PC-3 (cell line): Measurements from ENCODE around the gene DYNC1LI2. TPM values are rescaled to one million over a fixed set of nuclear protein-coding genes. Genes with fewer than 3 reads are reported as not detected.

ENCODE experiments used
- ATAC-seq: fragments of 200-7000 bp; cut with Tn5 transposase; 2 replicates; pipeline ENCODE4 v1.9.1; 2020; ENCODE audit warnings: mild to moderate bottlenecking, moderate library complexity
- BruUV-seq: library from RNA; stranded (reverse); fragments of 400-500 nt; replicated peaks from 2 replicates; lab custom pipeline; 2021; lab: Mats Ljungman, UMichigan
- CTCF ChIA-PET: fragments of 300-600 bp; sonication (Branson Sonifier 250); formaldehyde crosslinking; loops from one replicate; lab custom pipeline; 2022; ENCODE audit warnings: antibody characterized with exemption; lab: Charles Lee
- POLR2A ChIA-PET: fragments of 300-600 bp; sonication (Branson Sonifier 250); formaldehyde crosslinking; loops from one replicate; lab custom pipeline; 2022; ENCODE audit warnings: antibody characterized with exemption; ENCODE audit not compliant: unreplicated experiment; lab: Charles Lee
- DNase-seq: peaks from one replicate; pipeline ENCODE4 v3.0.0-alpha.2; 2015
- H2AFZ ChIP-seq: fragments of 300-600 bp; sonication (generic); 2 replicates; pipeline ENCODE4 v1.6.0; 2016; ENCODE audit warnings: antibody characterized with exemption, low read length
- H3F3A ChIP-seq: fragments of 300-600 bp; sonication (generic); one replicate; pipeline ENCODE4 v1.6.0; 2017; ENCODE audit warnings: antibody characterized with exemption, low read length, control low read depth, mild to moderate bottlenecking; ENCODE audit not compliant: unreplicated experiment
- H3K27ac ChIP-seq: fragments of 300-600 bp; sonication (generic); 2 replicates; pipeline ENCODE4 v1.5.1; 2016; ENCODE audit warnings: mild to moderate bottlenecking, low read length
- H3K27me3 ChIP-seq: fragments of 300-600 bp; sonication (generic); 2 replicates; pipeline ENCODE4 v1.6.1; 2016; ENCODE audit warnings: low read length, mixed read lengths
- H3K36me3 ChIP-seq: fragments of 300-600 bp; sonication (generic); 2 replicates; pipeline ENCODE4 v1.6.1; 2016; ENCODE audit warnings: low read depth, mixed run types, low read length, mixed read lengths
- H3K4me1 ChIP-seq: fragments of 300-600 bp; sonication (generic); 2 replicates; pipeline ENCODE4 v1.5.1; 2016; ENCODE audit warnings: low read length; ENCODE audit not compliant: insufficient read depth
- H3K4me2 ChIP-seq: fragments of 300-600 bp; sonication (generic); 2 replicates; pipeline ENCODE4 v1.6.0; 2016; ENCODE audit warnings: low read length
- H3K4me3 ChIP-seq: fragments of 300-600 bp; sonication (generic); 2 replicates; pipeline ENCODE4 v1.5.1; 2016; ENCODE audit warnings: mild to moderate bottlenecking, low read length, mixed read lengths
- H3K79me2 ChIP-seq: fragments of 300-600 bp; sonication (generic); 2 replicates; pipeline ENCODE4 v1.6.1; 2017; ENCODE audit warnings: low read length, mixed read lengths
- H3K9ac ChIP-seq: fragments of 300-600 bp; sonication (generic); 2 replicates; pipeline ENCODE4 v1.6.0; 2016; ENCODE audit warnings: mild to moderate bottlenecking, low read length
- H3K9me2 ChIP-seq: fragments of 300-600 bp; sonication (generic); replicated peaks from 2 replicates; pipeline ENCODE4 v1.6.1; 2016; ENCODE audit warnings: mixed run types, low read length, mixed read lengths
- H3K9me3 ChIP-seq: fragments of 300-600 bp; sonication (generic); 2 replicates; pipeline ENCODE4 v1.6.1; 2016; ENCODE audit warnings: low read length, mixed read lengths
- H4K20me1 ChIP-seq: fragments of 300-600 bp; sonication (generic); 2 replicates; pipeline ENCODE4 v1.6.1; 2016; ENCODE audit warnings: low read length, mixed read lengths
- CTCF ChIP-seq: fragments of 300-600 bp; sonication (generic); conservative IDR thresholded peaks from 2 replicates; pipeline ENCODE4 v1.5.1; 2017; ENCODE audit warnings: antibody characterized with exemption, low read depth, mild to moderate bottlenecking, low read length
- EZH2 ChIP-seq: fragments of 300-600 bp; sonication (generic); IDR thresholded peaks from one replicate; pipeline ENCODE4 v1.6.1; 2017; ENCODE audit warnings: antibody characterized with exemption, mild to moderate bottlenecking, low read length; ENCODE audit not compliant: unreplicated experiment
- EZH2phosphoT487 ChIP-seq: fragments of 300-600 bp; sonication (generic); IDR thresholded peaks from 2 replicates; pipeline ENCODE4 v1.6.1; 2018; ENCODE audit warnings: mild to moderate bottlenecking, antibody characterized with exemption, low read length, borderline replicate concordance
- intact Hi-C: fragments of 100-400 bp; cut with micrococcal nuclease; formaldehyde crosslinking; loops from 2 replicates; pipeline ENCODE4 v1.9.0; 2023
- total RNA-seq: library from RNA; depleted of rRNA; stranded (reverse); fragments of >200 nt; gene quantifications from 2 replicates; pipeline ENCODE4 v1.2.3, GENCODE V29; 2014

DYNC1LI2 gene
- total RNA-seq, 1 experiment from 2014 or later: 63.9 TPM

GRCh38 chr16:66740533-66740932, 10.9 kb downstream of the DYNC1LI2 start:
- DNase-seq (peak; percentile 32), ATAC-seq (peak; percentile 40)
- Histone ChIP-seq H3K4me1 (peaks cover 32% of the 10 kb centered on the region), H3K36me3 (peaks cover 38% of the 10 kb centered on the region), H3K9me3 (no peaks in the 10 kb centered on the region), H2AFZ (no peak overlapping the region), H3K4me2 (no peak overlapping the region; the same call in 1 of the 2 replicates), H3K9me2 (no peaks in the 10 kb centered on the region), H3K79me2 (peaks cover 48% of the 10 kb centered on the region), H3K4me3 (no peak overlapping the region), H3K9ac (no peak overlapping the region), H3K27me3 (no peaks in the 10 kb centered on the region), H4K20me1 (no peaks in the 10 kb centered on the region), H3F3A (no peaks in the 10 kb centered on the region), H3K27ac (peak overlapping the region; percentile 48)
- ChIA-PET POLR2A (no interaction called here), CTCF (no interaction called here)
- intact Hi-C loops: no loop called here
- BruUV-seq: no TSS peak
- no peak for TF ChIP-seq CTCF
- no peak for TF ChIP-seq EZH2
- no peak for TF ChIP-seq EZH2phosphoT487

DNA sequence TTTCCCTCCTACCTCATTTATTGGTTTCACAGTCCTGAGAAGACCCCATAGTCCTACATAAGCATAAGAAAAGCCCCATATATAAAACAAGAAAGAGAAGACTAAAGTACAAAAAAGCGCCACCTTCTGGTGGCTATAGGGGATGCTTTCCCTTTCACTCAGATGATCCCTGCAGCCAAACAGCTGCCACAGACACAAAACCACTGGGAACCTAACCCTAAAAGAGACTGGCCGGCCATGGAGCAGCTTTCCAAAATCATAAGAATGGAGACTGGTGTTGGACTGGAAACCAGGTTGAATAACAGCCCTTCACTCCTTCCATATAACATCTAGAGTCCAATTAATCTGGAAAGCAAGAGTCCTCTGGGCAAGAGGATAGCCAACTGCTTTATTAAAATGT, 11.4 kb downstream of the DYNC1LI2 start:
- Histone ChIP-seq H3K4me2 (no peak overlapping the region), H3K27me3 (no peaks in the 10 kb centered on the region), H4K20me1 (no peaks in the 10 kb centered on the region), H3K4me3 (no peak overlapping the region), H3K9ac (no peak overlapping the region), H3K9me3 (no peaks in the 10 kb centered on the region), H3F3A (no peaks in the 10 kb centered on the region), H3K9me2 (no peaks in the 10 kb centered on the region), H3K27ac (no peak overlapping the region), H3K36me3 (peaks cover 41% of the 10 kb centered on the region), H3K79me2 (peaks cover 48% of the 10 kb centered on the region), H2AFZ (no peak overlapping the region), H3K4me1 (peaks cover 34% of the 10 kb centered on the region)
- CTCF ChIA-PET: no interaction called here
- peak; percentile 74 for TF ChIP-seq CTCF
- no peak for TF ChIP-seq EZH2phosphoT487
- POLR2A ChIA-PET: no interaction called here
- ATAC-seq (no peak), DNase-seq (peak; percentile 42)
- BruUV-seq: no TSS peak
- intact Hi-C loops: no loop called here

DNA sequence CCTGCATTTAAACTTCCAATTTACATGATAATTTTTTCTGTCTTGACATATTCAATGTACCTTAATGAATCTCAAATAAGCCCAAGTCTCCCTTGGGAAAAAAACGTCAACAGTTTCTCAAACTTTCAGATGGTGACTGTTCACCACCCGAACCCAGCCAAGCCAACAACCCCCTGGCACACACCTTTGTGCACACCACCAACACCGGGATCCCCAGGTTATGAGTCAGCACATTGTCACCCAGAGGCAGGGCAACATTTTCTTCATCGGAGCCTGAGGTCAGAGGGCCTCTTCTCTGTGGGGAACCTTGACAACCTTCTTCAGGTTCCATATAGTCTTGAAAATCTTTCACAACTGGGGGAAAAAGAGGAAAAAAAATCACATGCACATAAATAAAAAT, 15.5 kb downstream of the DYNC1LI2 start:
- Histone ChIP-seq H3F3A (no peaks in the 10 kb centered on the region), H3K4me3 (no peak overlapping the region), H3K4me2 (peak overlapping the region; percentile 22; the same call in 1 of the 2 replicates), H3K9ac (no peak overlapping the region), H3K4me1 (peaks cover 24% of the 10 kb centered on the region), H3K27ac (peak overlapping the region; percentile 71), H3K79me2 (peaks cover 34% of the 10 kb centered on the region), H3K9me2 (no peaks in the 10 kb centered on the region), H3K27me3 (no peaks in the 10 kb centered on the region), H4K20me1 (no peaks in the 10 kb centered on the region), H3K36me3 (peaks cover 52% of the 10 kb centered on the region), H2AFZ (no peak overlapping the region), H3K9me3 (no peaks in the 10 kb centered on the region)
- ATAC-seq (peak; percentile 68), DNase-seq (peak; percentile 82)
- intact Hi-C loops: no loop called here
- CTCF ChIA-PET: interaction anchor here (0.7 kb wide), 1 partner anchor 15 kb away, joined by 3 read pairs; the partner anchor contains the start of gene DYNC1LI2
- TF ChIP-seq EZH2phosphoT487 (no peak), CTCF (no peak), EZH2 (no peak)
- POLR2A ChIA-PET: no interaction called here
- no TSS peak for BruUV-seq
